DND-41 (cell line): ENCODE measurements around the gene SLC22A7.

Experiments used
- EZH2 ChIP-seq: IDR thresholded peaks from 3 replicates; pipeline ENCODE4 v1.6.1; 2012; ENCODE audit warnings: borderline replicate concordance, low read depth, mild to moderate bottlenecking, moderate library complexity, low read length, inconsistent platforms; ENCODE audit not compliant: severe bottlenecking
- TF ChIP-seq, protein P1 (sequence below): IDR thresholded peaks from 2 replicates; pipeline ENCODE4 v1.5.1; 2012; ENCODE audit warnings: borderline replicate concordance, low read length, moderate library complexity, mild to moderate bottlenecking; ENCODE audit not compliant: poor library complexity, severe bottlenecking; ENCODE audit errors: extremely low read depth

DNA sequence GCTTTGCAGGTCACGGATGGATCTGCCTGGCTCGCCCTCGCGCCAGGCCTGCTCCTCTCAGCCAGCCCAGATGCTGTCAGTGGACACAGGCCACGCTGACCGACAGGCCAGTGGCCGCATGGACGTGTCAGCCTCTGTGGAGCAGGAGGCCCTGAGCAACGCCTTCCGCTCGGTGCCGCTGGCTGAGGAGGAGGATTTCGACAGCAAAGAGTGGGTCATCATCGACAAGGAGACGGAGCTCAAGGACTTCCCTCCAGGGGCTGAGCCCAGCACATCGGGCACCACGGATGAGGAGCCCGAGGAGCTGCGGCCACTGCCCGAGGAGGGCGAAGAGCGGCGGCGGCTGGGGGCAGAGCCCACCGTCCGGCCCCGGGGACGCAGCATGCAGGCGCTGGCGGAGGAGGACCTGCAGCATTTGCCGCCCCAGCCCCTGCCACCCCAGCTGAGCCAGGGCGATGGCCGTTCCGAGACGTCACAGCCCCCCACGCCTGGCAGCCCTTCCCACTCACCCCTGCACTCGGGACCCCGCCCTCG is 35.2 kb upstream of the SLC22A7 start:
- TF ChIP-seq, protein P1, sequence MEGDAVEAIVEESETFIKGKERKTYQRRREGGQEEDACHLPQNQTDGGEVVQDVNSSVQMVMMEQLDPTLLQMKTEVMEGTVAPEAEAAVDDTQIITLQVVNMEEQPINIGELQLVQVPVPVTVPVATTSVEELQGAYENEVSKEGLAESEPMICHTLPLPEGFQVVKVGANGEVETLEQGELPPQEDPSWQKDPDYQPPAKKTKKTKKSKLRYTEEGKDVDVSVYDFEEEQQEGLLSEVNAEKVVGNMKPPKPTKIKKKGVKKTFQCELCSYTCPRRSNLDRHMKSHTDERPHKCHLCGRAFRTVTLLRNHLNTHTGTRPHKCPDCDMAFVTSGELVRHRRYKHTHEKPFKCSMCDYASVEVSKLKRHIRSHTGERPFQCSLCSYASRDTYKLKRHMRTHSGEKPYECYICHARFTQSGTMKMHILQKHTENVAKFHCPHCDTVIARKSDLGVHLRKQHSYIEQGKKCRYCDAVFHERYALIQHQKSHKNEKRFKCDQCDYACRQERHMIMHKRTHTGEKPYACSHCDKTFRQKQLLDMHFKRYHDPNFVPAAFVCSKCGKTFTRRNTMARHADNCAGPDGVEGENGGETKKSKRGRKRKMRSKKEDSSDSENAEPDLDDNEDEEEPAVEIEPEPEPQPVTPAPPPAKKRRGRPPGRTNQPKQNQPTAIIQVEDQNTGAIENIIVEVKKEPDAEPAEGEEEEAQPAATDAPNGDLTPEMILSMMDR, result no peak
- no peak for TF ChIP-seq EZH2
